Measurements from ENCODE around the gene HOXB9.

Gene HOXB9

GRCh38 chr17:48639136-48639535, 13.0 kb upstream of the HOXB9 start:
- DNase-seq (ENCODE audit: low read depth): no peak
- TF ChIP-seq CTCF (IDR thresholded peaks at IDR 0.05; ENCODE audit: low read depth, low read length, missing control alignments): no peak
- no peak overlapping the region for H3K4me3 ChIP-seq (ENCODE audit: low read depth, low read length)
- in situ Hi-C loops (cut with HindIII; ENCODE audit: low sequenced_read_pairs): no loop called here

GRCh38 chr17:48637323-48638260, 11.4 kb upstream of the HOXB9 start:
- in situ Hi-C loops (cut with HindIII; ENCODE audit: low sequenced_read_pairs): no loop called here
- no peak overlapping the region for H3K4me3 ChIP-seq (ENCODE audit: low read depth, low read length)
- no peak for TF ChIP-seq CTCF (IDR thresholded peaks at IDR 0.05; ENCODE audit: low read depth, low read length, missing control alignments)
- no peak for DNase-seq (ENCODE audit: low read depth)

- in situ Hi-C loops (cut with HindIII; ENCODE audit: low sequenced_read_pairs): no loop called here
- H3K4me3 ChIP-seq (ENCODE audit: low read depth, low read length): no peak overlapping the region
- DNase-seq (ENCODE audit: low read depth): no peak
- peak; percentile 41 for TF ChIP-seq CTCF (IDR thresholded peaks at IDR 0.05; ENCODE audit: low read depth, low read length, missing control alignments)
These were observed 10.2 kb upstream of the HOXB9 start for GRCh38 chr17:48636177-48637018.

- H3K4me3 ChIP-seq (ENCODE audit: low read depth, low read length): no peak overlapping the region
- DNase-seq (ENCODE audit: low read depth): no peak
- in situ Hi-C loops (cut with HindIII; ENCODE audit: low sequenced_read_pairs): no loop called here
- TF ChIP-seq CTCF (IDR thresholded peaks at IDR 0.05; ENCODE audit: low read depth, low read length, missing control alignments): no peak
These were observed 8.5 kb upstream of the HOXB9 start for GRCh38 chr17:48634493-48635208.

- TF ChIP-seq CTCF (IDR thresholded peaks at IDR 0.05; ENCODE audit: low read depth, low read length, missing control alignments): no peak
- no peak overlapping the region for H3K4me3 ChIP-seq (ENCODE audit: low read depth, low read length)
- in situ Hi-C loops (cut with HindIII; ENCODE audit: low sequenced_read_pairs): no loop called here
- no peak for DNase-seq (ENCODE audit: low read depth)
These were observed 7.1 kb upstream of the HOXB9 start for GRCh38 chr17:48633266-48633677.

Data from astrocyte of the cerebellum (primary cell).